KOPT-K1 (cell line): ENCODE results near the gene IGFL4.

Experiments
- H3K27ac ChIP-seq: fragments of 200-600 bp; sonication (generic); 2 replicates; pipeline ENCODE4 v1.5.1; 2016; ENCODE audit warnings: antibody characterized with exemption, mild to moderate bottlenecking, low read depth, low read length; ENCODE audit not compliant: poor library complexity, severe bottlenecking
- H3K36me3 ChIP-seq: fragments of 200-600 bp; sonication (generic); 2 replicates; pipeline ENCODE4 v1.5.1; 2017; ENCODE audit warnings: antibody characterized with exemption, mild to moderate bottlenecking, low read length, moderate library complexity; ENCODE audit not compliant: insufficient read depth
- H3K9me3 ChIP-seq: fragments of 200-600 bp; sonication (generic); 2 replicates; pipeline ENCODE4 v1.5.1; 2017; ENCODE audit warnings: antibody characterized with exemption, low read length, mild to moderate bottlenecking; ENCODE audit not compliant: insufficient read depth, poor library complexity, severe bottlenecking

The IGFL4 gene

GRCh38 chr19:46035986-46036743, 4.6 kb downstream of the IGFL4 start:
- Histone ChIP-seq H3K36me3 (no peaks in the 10 kb centered on the region), H3K9me3 (peaks cover 23% of the 10 kb centered on the region), H3K27ac (no peak overlapping the region)

GRCh38 chr19:46035546-46035945, 5.3 kb downstream of the IGFL4 start:
- Histone ChIP-seq H3K9me3 (peaks cover 22% of the 10 kb centered on the region), H3K36me3 (no peaks in the 10 kb centered on the region), H3K27ac (no peak overlapping the region)

- Histone ChIP-seq H3K9me3 (peaks cover 14% of the 10 kb centered on the region), H3K36me3 (no peaks in the 10 kb centered on the region), H3K27ac (no peak overlapping the region)
Measured at GRCh38 chr19:46033401-46033800, 7.4 kb downstream of the IGFL4 start.

- H3K27ac ChIP-seq: no peak overlapping the region
- peaks cover 14% of the 10 kb centered on the region for H3K9me3 ChIP-seq
- H3K36me3 ChIP-seq: no peaks in the 10 kb centered on the region
Measured at GRCh38 chr19:46032597-46033025, 8.2 kb downstream of the IGFL4 start.

- H3K9me3 ChIP-seq: peaks cover 14% of the 10 kb centered on the region
Measured at GRCh38 chr19:46031781-46032596, 8.8 kb downstream of the IGFL4 start.

GRCh38 chr19:46030812-46031550, 9.8 kb downstream of the IGFL4 start:
- H3K9me3 ChIP-seq: peaks cover 21% of the 10 kb centered on the region
- no peak overlapping the region for H3K27ac ChIP-seq
- no peaks in the 10 kb centered on the region for H3K36me3 ChIP-seq

More at GRCh38 chr19:46031781-46032596, 8.8 kb downstream of the IGFL4 start:
- H3K36me3 ChIP-seq: no peaks in the 10 kb centered on the region
- no peak overlapping the region for H3K27ac ChIP-seq

GRCh38 chr19:46025835-46026234, 15.0 kb downstream of the IGFL4 start:
- Histone ChIP-seq H3K9me3 (peaks cover 20% of the 10 kb centered on the region), H3K27ac (no peak overlapping the region), H3K36me3 (no peaks in the 10 kb centered on the region)

- Histone ChIP-seq H3K36me3 (peaks cover 9% of the 10 kb centered on the region), H3K9me3 (peaks cover 20% of the 10 kb centered on the region), H3K27ac (no peak overlapping the region)
Measured at GRCh38 chr19:46023311-46023779, 17.5 kb downstream of the IGFL4 start.

- Histone ChIP-seq H3K9me3 (peaks cover 20% of the 10 kb centered on the region), H3K27ac (no peak within 1 kb of the TSS), H3K36me3 (peaks cover 14% of the 10 kb centered on the region)
Measured at GRCh38 chr19:46022431-46023310, 18.1 kb downstream of the IGFL4 start, which contains the start of gene PGLYRP1. PGLYRP1 (minus strand) TSS chr19:46023053; CDS start chr19:46023021, 32 bp downstream.

GRCh38 chr19:46022061-46022430, 18.8 kb downstream of the IGFL4 start:
- peaks cover 20% of the 10 kb centered on the region for H3K36me3 ChIP-seq
- peaks cover 20% of the 10 kb centered on the region for H3K9me3 ChIP-seq
- no peak overlapping the region for H3K27ac ChIP-seq

- Histone ChIP-seq H3K36me3 (peaks cover 22% of the 10 kb centered on the region), H3K27ac (no peak overlapping the region), H3K9me3 (peaks cover 19% of the 10 kb centered on the region)
Measured at GRCh38 chr19:46021531-46022041, 19.2 kb downstream of the IGFL4 start.

- peaks cover 22% of the 10 kb centered on the region for H3K36me3 ChIP-seq
- no peak overlapping the region for H3K27ac ChIP-seq
- peaks cover 11% of the 10 kb centered on the region for H3K9me3 ChIP-seq
Measured at GRCh38 chr19:46020819-46021125, 20.0 kb downstream of the IGFL4 start.

GRCh38 chr19:46019270-46019669, 21.5 kb downstream of the IGFL4 start:
- Histone ChIP-seq H3K36me3 (peaks cover 26% of the 10 kb centered on the region), H3K9me3 (no peaks in the 10 kb centered on the region), H3K27ac (no peak overlapping the region)

GRCh38 chr19:46018729-46019251, 22.0 kb downstream of the IGFL4 start:
- no peaks in the 10 kb centered on the region for H3K9me3 ChIP-seq
- peaks cover 26% of the 10 kb centered on the region for H3K36me3 ChIP-seq
- no peak overlapping the region for H3K27ac ChIP-seq
